GM19395 (cell line): ENCODE data around the gene SIK2.
"Not testable (repeated sequence)": the region's sequence is repeated elsewhere in the genome, so short reads cannot be mapped to it uniquely, and the experiment has no call there.

Source experiments
- ATAC-seq: cut with Tn5 transposase; IDR thresholded peaks from one replicate; pipeline ENCODE4 v1.9.1; 2021; ENCODE audit warnings: mild to moderate bottlenecking, moderate library complexity; ENCODE audit not compliant: unreplicated experiment

SIK2 gene

GRCh38 chr11:111696556-111696955, 94.3 kb downstream of the SIK2 start:
- no peak for ATAC-seq

DNA sequence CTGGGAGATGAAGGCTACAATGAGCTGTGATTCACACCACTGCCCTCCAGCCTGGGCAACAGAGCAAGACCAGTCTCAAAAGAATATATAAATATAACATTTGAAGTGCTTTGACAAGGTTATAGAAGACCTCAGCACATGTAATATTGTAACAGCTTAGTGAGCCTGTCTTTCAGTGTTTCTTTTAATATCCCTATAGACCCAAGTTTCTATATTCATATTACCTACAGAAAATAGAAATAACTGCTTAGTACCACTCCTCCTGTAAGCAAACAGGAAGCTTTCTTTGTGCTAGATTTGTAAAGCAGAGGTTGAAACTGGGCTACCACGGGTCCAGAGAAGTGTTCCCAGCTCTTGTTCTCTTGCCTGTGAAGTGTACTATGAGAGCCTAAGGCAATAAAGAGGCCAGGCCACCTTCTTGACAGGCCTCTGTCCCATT, 95.7 kb downstream of the SIK2 start:
- ATAC-seq, result peak; percentile 71

GRCh38 chr11:111698852-111699559, 96.8 kb downstream of the SIK2 start:
- ATAC-seq, result no peak

DNA sequence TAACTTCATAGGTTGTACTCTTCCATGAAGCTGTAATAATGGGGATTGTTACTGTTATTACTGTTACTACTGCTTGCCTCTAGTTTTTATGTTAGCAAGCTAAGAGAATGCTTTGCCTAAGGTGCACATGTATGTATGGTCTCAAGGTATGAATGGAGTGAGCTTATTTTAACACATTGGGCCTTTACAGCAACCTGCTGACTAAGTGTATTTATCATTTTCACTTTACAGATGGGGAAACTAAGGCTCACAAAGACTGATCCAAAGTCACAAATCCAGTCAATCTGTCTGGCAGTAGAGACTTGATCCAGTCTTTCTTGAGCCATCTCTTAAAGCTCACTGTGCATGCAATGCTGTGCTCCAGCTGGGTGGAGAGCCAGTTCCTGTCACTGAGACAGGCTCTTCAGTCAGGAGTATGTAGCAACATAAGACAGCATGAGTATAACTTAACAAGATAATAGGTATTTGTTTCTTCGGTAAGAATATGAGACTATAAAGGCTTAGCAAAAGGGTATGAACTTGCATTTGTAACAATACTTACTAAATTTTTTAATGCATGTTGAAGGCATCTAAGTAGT, 97.4 kb downstream of the SIK2 start:
- no peak for ATAC-seq

- ATAC-seq, result no peak
Measured at GRCh38 chr11:111700162-111700561, 97.9 kb downstream of the SIK2 start.

DNA sequence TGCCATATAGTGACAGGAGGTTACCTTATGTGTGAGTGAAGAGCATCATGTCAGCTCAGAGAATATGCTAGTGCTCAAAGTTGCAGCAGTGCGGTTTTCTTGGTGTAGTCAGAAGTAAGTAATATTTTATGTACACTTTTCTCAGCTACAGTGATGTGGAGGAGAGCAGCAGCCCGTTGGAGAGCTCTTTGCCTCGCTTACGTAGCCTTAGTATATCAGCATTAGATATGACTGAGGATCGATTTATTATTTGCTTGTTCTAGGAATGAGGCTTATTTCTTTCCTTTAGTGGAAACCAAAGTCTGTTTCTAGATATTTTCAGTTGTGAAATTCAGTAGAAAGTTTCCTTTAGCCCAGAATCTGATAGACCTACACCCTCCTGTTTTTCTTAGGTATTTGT, 100.4 kb downstream of the SIK2 start:
- ATAC-seq, result no peak

DNA sequence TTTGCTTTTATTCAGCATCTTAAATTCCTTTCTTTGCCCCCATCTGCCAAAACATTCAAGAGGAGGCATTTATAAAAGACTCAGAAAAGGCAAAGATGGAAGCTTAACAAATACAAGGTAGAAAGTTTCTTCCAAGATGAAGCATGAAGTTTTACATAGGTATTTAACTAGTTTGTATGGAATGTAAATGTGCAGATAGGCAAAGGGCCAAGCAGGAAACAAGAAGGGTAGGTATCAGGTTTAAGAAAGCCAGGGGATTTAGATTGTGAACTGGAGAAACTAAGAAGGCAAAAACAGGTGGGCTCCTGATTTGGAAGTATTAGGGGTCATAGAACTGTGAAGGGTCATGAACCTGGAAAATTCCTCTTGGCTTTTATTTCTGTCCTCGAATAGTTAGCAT, 101.3 kb downstream of the SIK2 start:
- ATAC-seq, result no peak

- ATAC-seq, result no peak
Measured at GRCh38 chr11:111707039-111707690, 104.9 kb downstream of the SIK2 start.

GRCh38 chr11:111707691-111708067, 105.4 kb downstream of the SIK2 start:
- ATAC-seq, result no peak

DNA sequence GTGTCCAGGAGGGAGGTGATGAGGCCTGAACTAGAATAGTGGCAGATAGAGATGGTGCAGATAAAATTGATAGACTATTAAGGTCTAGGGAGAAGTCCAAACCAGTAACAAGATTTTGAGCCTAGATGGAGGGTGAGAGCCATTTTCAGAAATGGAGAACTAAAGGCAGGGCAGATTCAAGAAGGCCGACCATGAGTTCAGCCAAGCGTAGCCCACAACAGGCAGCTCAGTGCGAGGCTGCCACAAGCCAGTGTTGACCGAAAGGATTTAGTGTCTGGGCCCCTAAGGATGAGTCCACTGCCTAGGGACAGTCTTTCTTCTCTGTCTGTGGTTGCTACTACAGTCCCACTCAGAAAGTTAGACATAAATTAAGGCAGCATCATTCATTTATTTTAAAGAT, 112.3 kb downstream of the SIK2 start:
- no peak for ATAC-seq

DNA sequence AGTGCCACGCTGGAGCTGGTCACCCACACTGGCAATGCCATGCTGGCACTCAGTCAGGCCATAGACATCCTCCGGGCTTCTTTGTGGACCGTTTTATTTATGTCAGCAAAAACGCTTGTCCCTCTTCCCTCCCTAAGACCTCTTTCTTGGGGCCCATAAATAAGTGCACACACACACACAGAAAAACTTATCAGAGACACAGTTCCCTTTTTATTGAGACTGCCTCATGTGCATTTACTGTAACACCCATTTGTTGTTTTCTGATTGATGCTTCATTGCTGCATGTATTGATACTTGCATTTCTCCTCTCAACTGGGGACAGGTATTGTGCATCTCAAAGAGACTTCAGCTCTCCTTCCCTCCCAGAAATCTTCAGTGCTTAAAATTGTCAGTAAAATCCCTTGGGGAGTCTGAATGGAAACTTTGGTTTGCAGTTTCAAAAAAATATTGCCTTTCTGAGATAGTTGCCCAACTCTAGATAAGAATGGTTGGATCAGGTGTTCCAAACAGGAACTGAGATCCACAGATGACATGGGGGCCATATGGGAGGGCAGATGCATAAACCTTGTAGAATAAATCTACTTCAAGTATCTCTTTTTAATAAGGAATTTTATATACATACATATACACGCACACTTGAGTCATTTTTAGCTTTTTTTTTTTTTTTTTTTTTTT, 113.0 kb downstream of the SIK2 start:
- no peak for ATAC-seq

- ATAC-seq, result not testable (repeated sequence)
Measured at GRCh38 chr11:111717660-111718059, 115.4 kb downstream of the SIK2 start.

DNA sequence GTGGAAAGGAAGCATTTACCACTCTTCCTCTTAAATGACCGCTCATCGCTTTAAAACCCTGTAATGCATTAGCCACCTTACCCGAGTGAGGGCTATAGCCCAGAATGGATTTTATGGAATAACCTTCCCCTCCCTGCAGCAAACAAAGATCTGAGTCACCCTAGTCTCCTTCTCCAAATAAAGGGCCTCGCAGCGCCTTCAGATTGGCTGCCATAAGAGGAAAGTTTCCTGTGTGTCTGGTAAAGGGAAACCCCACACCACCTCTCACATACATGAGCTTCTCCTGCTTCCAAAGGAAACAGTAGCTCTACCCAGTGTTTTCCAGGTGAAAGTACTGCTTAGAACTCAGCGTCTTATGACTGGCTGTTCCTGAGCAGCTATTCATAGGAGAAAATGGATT, 116.2 kb downstream of the SIK2 start:
- no peak for ATAC-seq

- ATAC-seq, result no peak
Measured at GRCh38 chr11:111718859-111719258, 116.6 kb downstream of the SIK2 start.

DNA sequence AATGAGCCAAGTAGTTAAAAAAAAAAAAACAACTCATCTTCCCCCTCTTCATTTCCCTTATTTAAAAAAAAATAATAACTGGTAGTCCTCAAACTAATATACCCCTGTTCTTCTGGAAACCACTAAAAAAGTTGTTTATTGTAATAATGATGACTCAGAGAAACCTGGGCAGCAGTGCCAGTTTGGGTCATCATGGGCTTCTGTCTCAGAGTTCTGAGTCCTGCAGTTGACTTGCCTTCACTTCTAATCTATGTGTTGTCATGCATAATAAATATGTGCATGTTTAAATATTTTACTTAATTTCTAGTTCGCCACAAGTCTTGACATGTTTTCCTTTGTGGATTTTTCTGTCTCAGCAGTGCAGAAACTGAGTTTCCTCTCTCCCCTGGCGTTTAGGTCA, 117.1 kb downstream of the SIK2 start:
- ATAC-seq, result no peak

- ATAC-seq, result no peak
Measured at GRCh38 chr11:111720801-111721494, 118.7 kb downstream of the SIK2 start.

DNA sequence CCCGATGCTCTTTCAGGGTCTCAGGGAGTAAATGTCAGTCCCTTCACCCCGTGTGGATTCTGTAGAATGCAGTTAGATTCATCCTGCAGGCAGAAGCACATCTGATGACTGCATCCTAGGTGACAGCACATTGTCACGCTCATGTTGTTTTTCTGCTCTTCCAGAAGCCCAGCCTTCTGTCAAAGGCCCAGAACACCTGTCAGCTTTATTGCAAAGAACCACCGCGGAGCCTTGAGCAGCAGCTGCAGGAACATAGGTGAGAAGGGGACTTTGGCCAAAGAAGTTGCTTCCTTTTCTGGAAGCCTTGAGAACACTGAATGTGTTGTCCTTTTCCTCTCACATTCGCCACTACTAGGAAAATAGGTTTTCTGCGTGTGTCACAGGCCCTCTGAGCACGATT, 120.3 kb downstream of the SIK2 start:
- ATAC-seq, result no peak

DNA sequence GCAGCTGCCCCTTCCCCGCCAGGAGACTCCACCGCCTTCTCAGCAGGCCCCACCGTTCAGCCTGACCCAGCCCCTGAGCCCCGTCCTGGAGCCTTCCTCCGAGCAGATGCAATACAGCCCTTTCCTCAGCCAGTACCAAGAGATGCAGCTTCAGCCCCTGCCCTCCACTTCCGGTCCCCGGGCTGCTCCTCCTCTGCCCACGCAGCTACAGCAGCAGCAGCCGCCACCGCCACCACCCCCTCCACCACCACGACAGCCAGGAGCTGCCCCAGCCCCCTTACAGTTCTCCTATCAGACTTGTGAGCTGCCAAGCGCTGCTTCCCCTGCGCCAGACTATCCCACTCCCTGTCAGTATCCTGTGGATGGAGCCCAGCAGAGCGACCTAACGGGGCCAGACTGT, 121.3 kb downstream of the SIK2 start:
- ATAC-seq, result no peak

- ATAC-seq, result no peak
Measured at GRCh38 chr11:111724615-111725129, 122.4 kb downstream of the SIK2 start.

DNA sequence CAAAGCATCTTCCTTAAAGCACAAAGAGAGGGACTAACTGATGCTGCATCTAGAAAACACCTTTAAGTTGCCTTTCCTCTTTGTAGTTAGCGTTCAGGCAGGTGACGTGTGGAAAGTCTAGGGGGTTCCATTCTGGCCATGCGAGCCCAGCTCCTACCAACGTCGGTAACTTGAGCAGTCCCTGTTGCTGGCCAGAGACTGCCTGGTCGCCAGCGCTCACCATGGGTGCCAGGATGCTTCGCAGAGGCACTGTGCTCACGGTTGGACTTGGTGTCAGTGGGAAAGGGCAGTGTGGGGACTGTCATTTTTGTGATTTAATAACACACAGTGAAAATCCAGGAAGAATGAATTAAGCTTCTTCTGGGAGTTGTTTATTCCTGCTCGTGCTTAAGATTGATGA, 123.4 kb downstream of the SIK2 start:
- no peak for ATAC-seq

- no peak for ATAC-seq
Measured at GRCh38 chr11:111726301-111726713, 124.1 kb downstream of the SIK2 start.
